Right lobe of liver (tissue), 4 donors: Measurements from ENCODE around the gene MAP1LC3C.

Experiments used
- CTCF ChIP-seq, 4 donors: fragments of 200-600 bp in 3 of 4; fragments of 450-650 bp in 1 of 4; IDR thresholded peaks; one replicate each; pipeline versions ENCODE4 v1.5.1 to v1.8.0; 2016 to 2022; ENCODE audit warnings: antibody characterized with exemption in 4 of 4, mild to moderate bottlenecking in 2 of 4
- POLR2A ChIP-seq: fragments of 450-650 bp; IDR thresholded peaks from one replicate; pipeline ENCODE4 v1.6.1; 2017; ENCODE audit warnings: antibody characterized with exemption, mild to moderate bottlenecking
- donor health status: DM: no; HTN: no; CAD: no.
- donor health status: DM: no; HTN: no; CAD: no.
- donor health status: DM: no; HTN: yes; CAD: no.

GRCh38 chr1:241976229-241976628 is 22.7 kb downstream of the MAP1LC3C start:
- TF ChIP-seq CTCF (IDR thresholded peaks at IDR 0.05) = no peak
- TF ChIP-seq POLR2A = no peak
